Panc1 (cell line): Measurements from ENCODE around the gene PDILT. TPM values are rescaled to one million over a fixed set of nuclear protein-coding genes. Genes with fewer than 3 reads are reported as not detected.

Experiments used
- ATAC-seq: fragments of 200-7000 bp; cut with Tn5 transposase; 2 replicates; pipeline ENCODE4 v1.9.1; 2020; ENCODE audit warnings: mild to moderate bottlenecking, moderate library complexity
- BruUV-seq: library from RNA; stranded (reverse); fragments of 400-500 nt; replicated peaks from 2 replicates; lab custom pipeline; 2021; lab: Mats Ljungman, UMichigan
- CTCF ChIA-PET: fragments of 300-600 bp; sonication (Branson Sonifier 250); formaldehyde crosslinking; loops from one replicate; lab custom pipeline; 2022; ENCODE audit warnings: antibody characterized with exemption; lab: Charles Lee
- POLR2A ChIA-PET: fragments of 300-600 bp; sonication (Branson Sonifier 250); formaldehyde crosslinking; loops from one replicate; lab custom pipeline; 2022; ENCODE audit warnings: antibody characterized with exemption; lab: Charles Lee
- DNase-seq: peaks from one replicate; pipeline ENCODE4 v3.0.0-alpha.2; 2010; ENCODE audit warnings: low read depth, low spot score
- H3K27ac ChIP-seq: 2 replicates; pipeline ENCODE4 v1.5.1; 2011; ENCODE audit warnings: mild to moderate bottlenecking, low read length, inconsistent platforms
- H3K27me3 ChIP-seq: fragments of 200-500 bp; sonication (Bioruptor generic); 2 replicates; pipeline ENCODE4 v1.6.0; 2014; ENCODE audit warnings: low read length, inconsistent platforms; ENCODE audit not compliant: control insufficient read depth, insufficient read depth
- H3K36me3 ChIP-seq: fragments of 200-500 bp; sonication (Bioruptor generic); 2 replicates; pipeline ENCODE4 v1.5.1; 2014; ENCODE audit warnings: inconsistent platforms, mild to moderate bottlenecking, low read length, moderate library complexity; ENCODE audit not compliant: control insufficient read depth, insufficient read depth
- H3K4me1 ChIP-seq: 2 replicates; pipeline ENCODE4 v1.5.1; 2011; ENCODE audit warnings: inconsistent platforms, mild to moderate bottlenecking, low read length, moderate library complexity; ENCODE audit not compliant: control insufficient read depth, insufficient read depth
- H3K4me3 ChIP-seq, 2 experiments: 2 replicates each; pipeline ENCODE4 v1.5.1; 2011 to 2012; ENCODE audit warnings: low read depth in 2 of 2, low read length in 2 of 2, mild to moderate bottlenecking in 2 of 2, inconsistent platforms in 1 of 2, moderate library complexity in 1 of 2
- H3K9me3 ChIP-seq: fragments of 200-500 bp; sonication (Bioruptor generic); 2 replicates; pipeline ENCODE4 v1.5.1; 2014; ENCODE audit warnings: low read depth, mild to moderate bottlenecking, inconsistent platforms, low read length, moderate library complexity; ENCODE audit not compliant: control insufficient read depth, insufficient read depth
- REST ChIP-seq, 2 experiments: IDR thresholded peaks; 2 replicates each; pipeline ENCODE4 v1.6.1; 2011 to 2012; ENCODE audit warnings: low read depth in 2 of 2, control low read depth in 1 of 2, low read length in 1 of 2, mild to moderate bottlenecking in 1 of 2, moderate library complexity in 1 of 2; ENCODE audit not compliant: insufficient read depth in 1 of 2
- SIN3A ChIP-seq: IDR thresholded peaks from 2 replicates; pipeline ENCODE4 v1.6.1; 2012; ENCODE audit warnings: low read depth, mild to moderate bottlenecking, low read length, moderate library complexity, borderline replicate concordance; ENCODE audit not compliant: insufficient read depth
- TCF7L2 ChIP-seq: IDR thresholded peaks from 2 replicates; pipeline ENCODE4 v1.6.1; 2011; ENCODE audit warnings: mild to moderate bottlenecking, low read depth, low read length, inconsistent platforms
- in situ Hi-C: cut with HindIII; loops from 2 replicates; pipeline ENCODE4 v1.10.0; 2016; ENCODE audit warnings: low sequenced_read_pairs, low pct_unique_long_range_greater_than_20kb
- intact Hi-C: fragments of 100-400 bp; cut with micrococcal nuclease; formaldehyde crosslinking; loops from one replicate; pipeline ENCODE4 v1.10.0; 2022; ENCODE audit not compliant: unreplicated experiment
- total RNA-seq: library from RNA; stranded (reverse); gene quantifications from one replicate; pipeline ENCODE4 v1.2.1, GENCODE V29; 2021; ENCODE audit not compliant: unreplicated experiment
- TF ChIP-seq, protein P1 (sequence below): fragments of 450-650 bp; IDR thresholded peaks from 2 replicates; pipeline ENCODE4 v1.5.1; 2017; ENCODE audit warnings: mild to moderate bottlenecking

Gene PDILT
- total RNA-seq, 1 experiment from 2014 or later: not detected

DNA sequence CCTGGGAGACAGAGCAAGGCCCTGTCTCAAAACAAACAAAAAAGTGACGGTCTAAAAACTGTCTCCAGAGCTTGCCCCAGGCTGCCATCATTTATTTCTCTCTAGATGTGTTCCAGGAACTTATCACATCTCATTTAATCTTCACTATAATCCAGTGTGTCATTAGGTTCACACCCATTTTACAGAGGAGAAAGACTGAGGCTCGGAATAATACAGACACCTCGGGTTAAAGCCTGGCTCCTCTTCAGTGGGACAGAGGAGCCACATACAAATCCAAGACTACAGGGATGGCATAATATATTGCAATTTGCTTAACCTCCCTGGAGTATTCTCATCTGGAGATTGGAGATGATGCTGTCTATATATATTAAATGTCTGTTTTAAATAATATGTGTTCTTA, 5.9 kb downstream of the PDILT start:
- ChIA-PET POLR2A (no interaction called here), CTCF (interaction anchor here (0.6 kb wide), 1 partner anchor 407 kb away, joined by 6 read pairs; no protein-coding TSS in a partner anchor)
- no peak for TF ChIP-seq REST (IDR thresholded peaks at IDR 0.05; ENCODE audit: insufficient read depth in 1 of 2, low read depth in 2 of 2, low read length in 1 of 2)
- Histone ChIP-seq H3K36me3 (no peaks in the 10 kb centered on the region), H3K4me3 (no peak overlapping the region), H3K27me3 (no peaks in the 10 kb centered on the region; the same call in 1 of the 2 replicates), H3K9me3 (no peaks in the 10 kb centered on the region), H3K27ac (no peak overlapping the region), H3K4me1 (no peaks in the 10 kb centered on the region)
- no TSS peak for BruUV-seq
- in situ Hi-C loops (no loop called here), intact Hi-C loops (no loop called here)
- DNase-seq (no peak), ATAC-seq (no peak)

DNA sequence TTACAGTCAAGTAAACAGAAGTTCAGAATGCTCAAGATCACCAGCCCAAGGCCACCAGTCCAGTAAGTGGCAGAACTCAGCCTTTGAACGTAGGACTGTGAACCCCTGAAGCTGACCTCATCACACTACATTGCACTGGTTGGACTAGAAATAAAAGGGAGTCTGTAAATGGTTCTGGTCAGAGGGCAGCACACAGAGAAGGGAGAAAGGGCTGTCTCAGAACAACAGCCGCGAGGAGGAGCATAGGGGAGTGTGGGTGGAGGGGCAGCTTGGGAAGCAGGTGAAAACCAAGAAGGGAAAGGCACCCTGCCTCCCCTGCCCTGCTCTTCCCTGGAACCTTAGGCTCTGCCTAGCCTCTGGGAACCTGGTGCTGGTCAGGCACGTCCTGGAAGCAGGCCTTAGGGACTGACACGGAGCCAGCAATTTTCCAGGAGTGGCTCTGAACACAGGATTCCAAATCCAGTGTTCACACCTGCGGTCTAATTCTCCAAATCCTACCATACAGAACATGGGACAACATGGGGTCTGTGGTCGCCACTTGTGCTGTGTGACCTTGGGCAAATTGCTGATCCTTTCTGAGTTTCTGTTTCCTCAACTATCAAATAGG, 7.0 kb downstream of the PDILT start:
- H3K4me1 ChIP-seq: no peaks in the 10 kb centered on the region
- CTCF ChIA-PET: no interaction called here
- BruUV-seq: no TSS peak
- H3K36me3 ChIP-seq: no peaks in the 10 kb centered on the region
- no peak overlapping the region for H3K27ac ChIP-seq
- no peaks in the 10 kb centered on the region; the same call in 1 of the 2 replicates for H3K27me3 ChIP-seq
- DNase-seq (no peak), ATAC-seq (no peak)
- H3K4me3 ChIP-seq: no peak overlapping the region
- no peaks in the 10 kb centered on the region for H3K9me3 ChIP-seq
- POLR2A ChIA-PET: no interaction called here
- intact Hi-C loops (no loop called here), in situ Hi-C loops (no loop called here)
- TF ChIP-seq, protein P1, sequence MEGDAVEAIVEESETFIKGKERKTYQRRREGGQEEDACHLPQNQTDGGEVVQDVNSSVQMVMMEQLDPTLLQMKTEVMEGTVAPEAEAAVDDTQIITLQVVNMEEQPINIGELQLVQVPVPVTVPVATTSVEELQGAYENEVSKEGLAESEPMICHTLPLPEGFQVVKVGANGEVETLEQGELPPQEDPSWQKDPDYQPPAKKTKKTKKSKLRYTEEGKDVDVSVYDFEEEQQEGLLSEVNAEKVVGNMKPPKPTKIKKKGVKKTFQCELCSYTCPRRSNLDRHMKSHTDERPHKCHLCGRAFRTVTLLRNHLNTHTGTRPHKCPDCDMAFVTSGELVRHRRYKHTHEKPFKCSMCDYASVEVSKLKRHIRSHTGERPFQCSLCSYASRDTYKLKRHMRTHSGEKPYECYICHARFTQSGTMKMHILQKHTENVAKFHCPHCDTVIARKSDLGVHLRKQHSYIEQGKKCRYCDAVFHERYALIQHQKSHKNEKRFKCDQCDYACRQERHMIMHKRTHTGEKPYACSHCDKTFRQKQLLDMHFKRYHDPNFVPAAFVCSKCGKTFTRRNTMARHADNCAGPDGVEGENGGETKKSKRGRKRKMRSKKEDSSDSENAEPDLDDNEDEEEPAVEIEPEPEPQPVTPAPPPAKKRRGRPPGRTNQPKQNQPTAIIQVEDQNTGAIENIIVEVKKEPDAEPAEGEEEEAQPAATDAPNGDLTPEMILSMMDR: no peak
- TF ChIP-seq TCF7L2 (no peak), SIN3A (no peak), REST (IDR thresholded peaks at IDR 0.05; ENCODE audit: insufficient read depth in 1 of 2, low read depth in 2 of 2, low read length in 1 of 2) (no peak)
